HG03103 (cell line): Measurements from ENCODE around the gene KCTD10.
"Not testable (repeated sequence)": the region's sequence is repeated elsewhere in the genome, so short reads cannot be mapped to it uniquely, and the experiment has no call there.

ENCODE experiments used
- ATAC-seq: cut with Tn5 transposase; IDR thresholded peaks from one replicate; pipeline ENCODE4 v1.9.1; 2021; ENCODE audit warnings: low read depth; ENCODE audit not compliant: unreplicated experiment

KCTD10 gene

DNA sequence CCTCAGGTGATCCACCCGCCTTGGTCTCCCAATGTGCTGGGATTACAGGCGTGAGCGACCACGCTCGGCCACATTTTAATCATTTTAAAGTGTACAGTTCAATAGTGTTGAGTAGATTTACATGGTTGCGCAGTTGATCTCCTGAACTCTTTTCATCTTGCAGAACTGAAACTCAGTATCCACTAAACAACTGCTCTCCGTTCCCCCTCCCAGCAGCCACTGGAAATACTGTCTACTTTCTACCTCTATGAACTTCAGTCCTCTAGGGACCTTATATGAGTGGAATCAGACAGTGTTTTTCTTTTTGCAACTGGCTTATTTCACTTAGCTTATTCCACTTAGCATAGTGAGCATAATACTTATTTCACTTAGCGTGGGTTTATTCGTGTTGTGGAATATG is 53.7 kb downstream of the KCTD10 start:
- ATAC-seq = no peak

DNA sequence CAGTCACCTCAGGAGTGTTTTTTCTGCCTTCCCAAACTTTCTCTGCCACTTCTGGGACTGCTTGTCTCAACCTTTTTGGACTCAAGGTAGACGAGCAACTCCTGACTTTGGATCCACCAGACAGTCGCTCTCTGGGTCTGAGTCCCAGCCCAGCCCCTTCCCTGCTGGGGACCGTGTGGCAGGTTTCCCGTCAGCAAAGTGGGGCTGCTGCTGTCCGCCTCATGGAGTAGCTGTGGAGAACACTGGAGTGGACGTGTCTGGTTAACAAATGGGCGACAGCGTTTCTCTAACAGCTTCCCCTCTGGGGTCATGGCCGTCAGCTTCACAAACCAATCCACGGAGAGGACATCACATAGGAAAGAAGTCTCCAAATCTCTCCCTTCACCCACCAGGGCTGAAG is 54.8 kb downstream of the KCTD10 start:
- ATAC-seq = no peak

DNA sequence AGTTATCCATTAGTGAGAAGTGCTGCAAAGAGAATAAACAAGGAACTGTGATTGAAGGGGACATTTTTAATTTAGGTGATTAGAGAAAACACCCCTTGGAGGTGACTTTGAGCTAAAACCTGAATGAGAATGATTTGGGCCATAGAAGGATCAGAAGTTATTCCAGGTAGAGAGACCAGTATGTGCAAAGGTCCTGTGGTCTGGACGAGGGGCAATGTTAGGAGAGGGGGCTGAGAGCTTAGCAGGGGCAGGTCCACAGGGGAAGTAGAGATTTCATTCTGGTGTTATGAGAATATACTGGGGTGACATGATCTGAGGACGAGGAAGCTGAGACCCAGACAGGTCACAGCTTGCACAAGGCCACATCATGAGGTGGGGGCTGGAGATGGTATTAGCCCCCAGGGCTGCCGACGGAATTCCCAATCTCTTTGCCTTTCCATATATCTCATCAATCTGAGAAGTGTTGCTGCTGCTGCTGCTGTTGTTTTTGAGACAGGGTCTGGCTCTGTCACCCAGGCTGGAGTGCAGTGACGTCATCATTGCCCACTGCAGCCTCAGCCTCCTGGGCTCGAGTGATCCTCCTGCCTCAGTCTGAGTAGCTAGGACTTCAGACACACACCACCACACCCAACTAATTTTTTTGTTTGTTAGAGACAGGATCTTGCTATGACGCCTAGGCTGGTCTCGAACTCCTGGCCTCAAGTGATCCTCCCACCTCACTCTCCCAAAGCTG is 55.6 kb downstream of the KCTD10 start:
- ATAC-seq = no peak

DNA sequence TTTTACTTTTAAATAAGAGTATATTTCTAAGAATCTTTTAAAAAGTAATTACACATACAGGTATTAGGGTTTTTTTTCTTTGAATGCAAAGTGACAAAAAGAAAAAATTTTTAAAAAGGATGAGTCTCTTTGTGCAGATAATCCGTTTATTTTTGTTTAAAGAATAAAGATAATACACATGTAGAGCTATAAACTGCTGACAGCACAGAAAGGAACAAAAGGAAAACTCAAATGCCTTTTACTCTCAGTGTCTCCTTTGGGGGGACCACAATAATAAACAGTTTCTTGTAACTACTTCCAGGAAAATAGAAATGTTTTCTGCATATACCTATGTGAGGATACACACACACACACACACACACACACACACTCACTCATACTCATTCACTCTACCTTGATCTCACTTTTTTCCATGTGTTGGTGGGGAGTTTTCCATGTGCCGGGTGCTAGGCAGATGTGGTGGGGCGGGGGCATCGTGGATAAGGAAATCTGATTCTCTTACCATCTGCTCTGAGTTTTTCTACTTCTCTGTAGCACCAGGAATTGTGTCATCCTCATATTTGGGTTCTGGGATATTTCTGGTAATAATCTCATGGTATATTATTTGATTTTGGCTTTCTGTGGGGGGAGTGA is 58.1 kb downstream of the KCTD10 start:
- ATAC-seq = no peak

DNA sequence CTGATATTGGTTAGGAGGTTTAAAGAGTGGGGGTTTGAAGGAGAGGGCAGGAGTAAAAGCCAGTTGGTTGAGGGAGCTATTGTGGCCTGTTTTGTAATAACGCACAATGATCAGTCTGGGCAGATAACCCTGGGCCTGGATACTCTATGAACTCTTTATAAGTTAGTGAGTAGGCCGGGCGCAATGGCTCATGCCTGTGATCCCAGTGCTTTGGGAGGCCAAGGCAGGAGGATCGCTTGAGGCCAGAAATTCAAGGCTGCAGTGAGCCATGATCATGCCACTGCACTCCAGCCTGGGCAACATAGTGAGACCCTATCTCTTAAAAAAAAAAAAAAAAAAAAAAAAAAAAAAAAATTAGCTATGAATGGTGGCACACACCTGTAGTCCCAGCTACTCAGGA is 71.0 kb downstream of the KCTD10 start:
- not testable (repeated sequence) for ATAC-seq

- ATAC-seq = not testable (repeated sequence)
Observed at GRCh38 chr12:109404841-109405240, 72.3 kb downstream of the KCTD10 start.
